ENCODE measurements around the gene TSC22D1. TPM values are rescaled to one million over a fixed set of nuclear protein-coding genes. Genes with fewer than 3 reads are reported as not detected.

The TSC22D1 gene
- total RNA-seq, 4 donors from 2014 or later: 119 to 325 (median 193) TPM

DNA sequence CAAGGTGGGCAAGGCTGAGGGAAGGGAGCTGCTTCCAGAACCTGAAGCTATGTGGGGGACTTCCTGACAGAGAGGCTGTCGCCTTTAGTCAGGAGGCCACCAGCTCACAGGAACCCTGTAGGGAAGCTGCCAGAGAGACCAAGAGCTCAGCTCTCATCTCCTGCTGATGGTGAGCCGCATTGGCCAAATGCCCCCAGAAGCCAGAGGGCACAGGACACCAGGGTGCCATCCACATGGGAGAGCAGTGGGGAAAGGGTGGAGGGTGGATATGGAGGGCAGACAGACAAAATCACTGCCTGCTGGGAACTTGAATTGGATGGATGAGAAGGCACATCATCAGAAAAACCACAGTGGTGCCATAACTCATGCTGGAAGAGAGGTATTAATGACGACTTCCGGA is 166.5 kb downstream of the TSC22D1 start:
- DNase-seq: no peak
- ATAC-seq: no peak
- intact Hi-C loops (cut with DNase I; ENCODE audit: low total_unique reads): no loop called here

DNA sequence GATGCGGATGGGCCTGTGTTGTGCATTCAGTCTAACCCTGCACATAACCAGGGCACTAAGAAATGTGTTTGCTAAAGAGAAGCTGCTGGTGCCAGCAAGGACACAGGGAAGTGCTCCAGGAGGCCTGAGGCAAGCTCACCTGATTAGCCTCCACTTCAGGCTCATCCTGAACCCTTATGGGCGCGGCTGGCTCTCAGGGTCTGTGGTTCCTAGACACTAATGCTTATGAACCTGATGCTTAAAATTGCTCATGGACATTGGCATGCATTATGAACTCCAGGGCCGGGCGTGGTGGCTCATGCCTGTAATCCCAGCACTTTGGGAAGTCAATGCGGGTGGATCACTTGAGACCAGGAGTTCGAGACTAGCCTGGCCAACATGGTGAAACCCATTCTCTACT is 168.2 kb downstream of the TSC22D1 start:
- in situ Hi-C loops (cut with MboI; ENCODE audit: low sequenced_read_pairs in 4 of 4): no loop called here
- no peak for ATAC-seq
- no peaks in the 10 kb centered on the region for H3K36me3 ChIP-seq

More for the DNA sequence above, 166.5 kb downstream of the TSC22D1 start:
- no peak overlapping the region for H3K27ac ChIP-seq
- TF ChIP-seq POLR2A (IDR thresholded peaks at IDR 0.05): no peak
- TF ChIP-seq, protein P1, sequence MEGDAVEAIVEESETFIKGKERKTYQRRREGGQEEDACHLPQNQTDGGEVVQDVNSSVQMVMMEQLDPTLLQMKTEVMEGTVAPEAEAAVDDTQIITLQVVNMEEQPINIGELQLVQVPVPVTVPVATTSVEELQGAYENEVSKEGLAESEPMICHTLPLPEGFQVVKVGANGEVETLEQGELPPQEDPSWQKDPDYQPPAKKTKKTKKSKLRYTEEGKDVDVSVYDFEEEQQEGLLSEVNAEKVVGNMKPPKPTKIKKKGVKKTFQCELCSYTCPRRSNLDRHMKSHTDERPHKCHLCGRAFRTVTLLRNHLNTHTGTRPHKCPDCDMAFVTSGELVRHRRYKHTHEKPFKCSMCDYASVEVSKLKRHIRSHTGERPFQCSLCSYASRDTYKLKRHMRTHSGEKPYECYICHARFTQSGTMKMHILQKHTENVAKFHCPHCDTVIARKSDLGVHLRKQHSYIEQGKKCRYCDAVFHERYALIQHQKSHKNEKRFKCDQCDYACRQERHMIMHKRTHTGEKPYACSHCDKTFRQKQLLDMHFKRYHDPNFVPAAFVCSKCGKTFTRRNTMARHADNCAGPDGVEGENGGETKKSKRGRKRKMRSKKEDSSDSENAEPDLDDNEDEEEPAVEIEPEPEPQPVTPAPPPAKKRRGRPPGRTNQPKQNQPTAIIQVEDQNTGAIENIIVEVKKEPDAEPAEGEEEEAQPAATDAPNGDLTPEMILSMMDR (IDR thresholded peaks at IDR 0.05 in 4 of 5, conservative IDR thresholded peaks at IDR 0.05 in 1 of 5): no peak
- no peak overlapping the region for H3K4me3 ChIP-seq
- no peaks in the 10 kb centered on the region for H3K9me3 ChIP-seq
- no peaks in the 10 kb centered on the region for H3K4me1 ChIP-seq
- H3K36me3 ChIP-seq: no peaks in the 10 kb centered on the region
- no peaks in the 10 kb centered on the region for H3K27me3 ChIP-seq
- in situ Hi-C loops (cut with MboI; ENCODE audit: low sequenced_read_pairs in 4 of 4): no loop called here

DNA sequence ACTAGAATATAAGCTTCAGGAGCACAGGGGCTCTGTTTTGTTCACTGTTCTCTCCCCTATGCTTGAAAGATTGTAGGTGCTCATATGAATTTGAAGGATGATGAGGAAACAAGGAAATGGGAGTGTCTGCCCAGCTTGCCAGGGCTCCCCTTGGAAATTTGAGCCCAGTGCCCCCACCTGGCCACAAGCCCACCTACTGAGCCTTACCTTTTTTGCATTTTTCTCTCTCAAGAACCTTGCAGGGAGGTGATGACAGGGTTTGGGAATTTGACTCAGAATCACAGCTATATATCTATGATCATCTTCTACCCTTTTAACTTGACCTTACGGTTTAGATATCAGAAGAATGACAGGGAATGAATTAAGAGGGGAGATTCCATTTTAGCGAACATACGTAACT is 168.8 kb downstream of the TSC22D1 start:
- H3K4me3 ChIP-seq: no peak overlapping the region
- H3K36me3 ChIP-seq: no peaks in the 10 kb centered on the region
- TF ChIP-seq POLR2A (IDR thresholded peaks at IDR 0.05): no peak
- TF ChIP-seq, protein P1 (IDR thresholded peaks at IDR 0.05 in 4 of 5, conservative IDR thresholded peaks at IDR 0.05 in 1 of 5): no peak
- no peak overlapping the region for H3K27ac ChIP-seq
- ATAC-seq (no peak), DNase-seq (no peak)
- intact Hi-C loops (cut with DNase I; ENCODE audit: low total_unique reads) (no loop called here), in situ Hi-C loops (cut with MboI; ENCODE audit: low sequenced_read_pairs in 4 of 4) (no loop called here)
- H3K4me1 ChIP-seq: no peaks in the 10 kb centered on the region
- H3K27me3 ChIP-seq: no peaks in the 10 kb centered on the region
- H3K9me3 ChIP-seq: no peaks in the 10 kb centered on the region

More for the DNA sequence above, 168.2 kb downstream of the TSC22D1 start:
- no peaks in the 10 kb centered on the region for H3K4me1 ChIP-seq
- TF ChIP-seq, protein P1 (IDR thresholded peaks at IDR 0.05 in 4 of 5, conservative IDR thresholded peaks at IDR 0.05 in 1 of 5): no peak
- TF ChIP-seq POLR2A (IDR thresholded peaks at IDR 0.05): no peak
- no peak overlapping the region for H3K4me3 ChIP-seq
- no peaks in the 10 kb centered on the region for H3K9me3 ChIP-seq
- intact Hi-C loops (cut with DNase I; ENCODE audit: low total_unique reads): no loop called here
- no peak overlapping the region for H3K27ac ChIP-seq
- no peak for DNase-seq
- no peaks in the 10 kb centered on the region for H3K27me3 ChIP-seq

DNA sequence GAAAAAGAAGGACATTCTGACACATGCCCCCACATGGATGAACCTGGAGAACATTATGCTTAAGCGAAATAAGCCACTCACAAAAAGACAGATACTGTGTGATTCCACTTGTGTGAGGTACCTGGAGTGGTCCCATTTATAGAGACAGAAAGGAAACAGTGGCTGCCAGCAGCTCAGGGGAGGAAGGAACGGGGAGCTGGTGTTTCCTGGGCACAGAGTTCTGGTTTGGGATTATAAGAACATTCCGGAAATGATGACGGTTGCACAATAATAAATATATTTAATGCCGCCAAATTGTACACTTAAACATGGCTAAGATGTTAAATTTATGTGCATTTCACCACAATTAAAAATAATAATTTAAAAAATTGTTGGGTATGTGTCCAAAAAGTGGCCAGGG is 169.5 kb downstream of the TSC22D1 start:
- H3K27me3 ChIP-seq: no peaks in the 10 kb centered on the region
- no peak for TF ChIP-seq POLR2A (IDR thresholded peaks at IDR 0.05)
- TF ChIP-seq, protein P1 (IDR thresholded peaks at IDR 0.05 in 4 of 5, conservative IDR thresholded peaks at IDR 0.05 in 1 of 5): no peak
- in situ Hi-C loops (cut with MboI; ENCODE audit: low sequenced_read_pairs in 4 of 4) (no loop called here), intact Hi-C loops (cut with DNase I; ENCODE audit: low total_unique reads) (no loop called here)
- H3K27ac ChIP-seq: no peak overlapping the region
- ATAC-seq (no peak), DNase-seq (no peak)
- H3K4me3 ChIP-seq: no peak overlapping the region
- H3K36me3 ChIP-seq: no peaks in the 10 kb centered on the region
- no peaks in the 10 kb centered on the region for H3K9me3 ChIP-seq
- H3K4me1 ChIP-seq: no peaks in the 10 kb centered on the region

Measured in gastrocnemius medialis (tissue), 4 donors.